MCF 10A (cell line): ENCODE measurements around the gene EIF2S2. TPM values are rescaled to one million over a fixed set of nuclear protein-coding genes. Genes with fewer than 3 reads are reported as not detected.
"Not testable (repeated sequence)": the region's sequence is repeated elsewhere in the genome, so short reads cannot be mapped to it uniquely, and the experiment has no call there.

Source experiments
- BruUV-seq: library from RNA; stranded (reverse); fragments of 400-500 nt; replicated peaks from 2 replicates; lab custom pipeline; 2021; lab: Mats Ljungman, UMichigan
- CTCF ChIA-PET: fragments of 300-600 bp; sonication (Branson Sonifier 250); formaldehyde crosslinking; extraction: SDS; loops from one replicate; lab custom pipeline; 2021; ENCODE audit warnings: antibody characterized with exemption, inconsistent platforms; lab: Yijun Ruan, JAX
- POLR2A ChIA-PET: fragments of 300-600, 350-650 bp; sonication (Branson Sonifier 250); formaldehyde crosslinking; extraction: SDS; loops from one replicate; lab custom pipeline; 2020; ENCODE audit warnings: antibody characterized with exemption, inconsistent platforms; lab: Yijun Ruan, JAX
- DNase-seq: peaks from one replicate; pipeline ENCODE4 v3.0.0-alpha.2; 2018; ENCODE audit not compliant: unreplicated experiment
- H3K27ac Mint-ChIP-seq: one replicate; pipeline ENCODE4 v1.8.0; 2022; ENCODE audit warnings: mild to moderate bottlenecking, low read depth, mixed read lengths; ENCODE audit not compliant: unreplicated experiment
- H3K27me3 Mint-ChIP-seq: one replicate; pipeline ENCODE4 v1.8.0; 2022; ENCODE audit warnings: mixed read lengths; ENCODE audit not compliant: insufficient read depth, unreplicated experiment
- H3K36me3 Mint-ChIP-seq: one replicate; pipeline ENCODE4 v1.8.0; 2022; ENCODE audit warnings: mild to moderate bottlenecking, moderate library complexity, mixed read lengths; ENCODE audit not compliant: insufficient read depth, unreplicated experiment
- H3K4me1 Mint-ChIP-seq: one replicate; pipeline ENCODE4 v1.8.0; 2022; ENCODE audit warnings: mixed read lengths; ENCODE audit not compliant: insufficient read depth, unreplicated experiment
- H3K4me3 Mint-ChIP-seq: one replicate; pipeline ENCODE4 v1.8.0; 2022; ENCODE audit warnings: mild to moderate bottlenecking, moderate library complexity, mixed read lengths; ENCODE audit not compliant: unreplicated experiment
- H3K9me3 Mint-ChIP-seq: one replicate; pipeline ENCODE4 v1.8.0; 2022; ENCODE audit warnings: mixed read lengths; ENCODE audit not compliant: unreplicated experiment
- CTCF ChIP-seq: fragments of 200-600 bp; IDR thresholded peaks from one replicate; pipeline ENCODE4 v1.8.0; 2022; ENCODE audit warnings: antibody characterized with exemption, mild to moderate bottlenecking; ENCODE audit not compliant: unreplicated experiment
- intact Hi-C: fragments of 100-400 bp; cut with micrococcal nuclease; formaldehyde crosslinking; loops from 2 replicates; pipeline ENCODE4 v1.14.1; 2022
- total RNA-seq: library from RNA; stranded (reverse); gene quantifications from 2 replicates; pipeline ENCODE4 v1.2.3, GENCODE V29; 2022

The EIF2S2 gene
- total RNA-seq, 1 experiment from 2014 or later: 191 TPM

GRCh38 chr20:34141293-34141692 is 29.2 kb upstream of the EIF2S2 start:
- no TSS peak for BruUV-seq
- H3K4me3 Mint-ChIP-seq: no peak overlapping the region
- intact Hi-C loops: no loop called here
- no peak for DNase-seq
- H3K36me3 Mint-ChIP-seq: no peaks in the 10 kb centered on the region
- H3K27me3 Mint-ChIP-seq: peaks cover 52% of the 10 kb centered on the region
- CTCF ChIA-PET: no interaction called here
- no peaks in the 10 kb centered on the region for H3K4me1 Mint-ChIP-seq
- POLR2A ChIA-PET: no interaction called here
- no peak overlapping the region for H3K27ac Mint-ChIP-seq
- no peak for TF ChIP-seq CTCF
- H3K9me3 Mint-ChIP-seq: no peaks in the 10 kb centered on the region

- intact Hi-C loops, CTCF ChIA-PET, POLR2A ChIA-PET, DNase-seq, BruUV-seq, H3K36me3 Mint-ChIP-seq, H3K27ac Mint-ChIP-seq, H3K4me1 Mint-ChIP-seq, H3K9me3 Mint-ChIP-seq, H3K4me3 Mint-ChIP-seq: not testable (repeated sequence)
- H3K27me3 Mint-ChIP-seq: peaks cover 46% of the 10 kb centered on the region
Observed at GRCh38 chr20:34135525-34136275, 23.7 kb upstream of the EIF2S2 start.

- H3K4me1 Mint-ChIP-seq, H3K4me3 Mint-ChIP-seq, DNase-seq, H3K27ac Mint-ChIP-seq, H3K36me3 Mint-ChIP-seq, BruUV-seq, CTCF ChIA-PET, POLR2A ChIA-PET, intact Hi-C loops, H3K9me3 Mint-ChIP-seq: not testable (repeated sequence)
- H3K27me3 Mint-ChIP-seq: peaks cover 31% of the 10 kb centered on the region
Observed at GRCh38 chr20:34133365-34133860, 21.4 kb upstream of the EIF2S2 start.

- H3K4me3 Mint-ChIP-seq, BruUV-seq, H3K36me3 Mint-ChIP-seq, intact Hi-C loops, H3K27ac Mint-ChIP-seq, CTCF ChIA-PET, H3K4me1 Mint-ChIP-seq, POLR2A ChIA-PET, DNase-seq, H3K9me3 Mint-ChIP-seq: not testable (repeated sequence)
- peaks cover 36% of the 10 kb centered on the region for H3K27me3 Mint-ChIP-seq
Observed at GRCh38 chr20:34132943-34133342, 20.9 kb upstream of the EIF2S2 start.

- DNase-seq, BruUV-seq, intact Hi-C loops, H3K4me3 Mint-ChIP-seq, POLR2A ChIA-PET, CTCF ChIA-PET, H3K9me3 Mint-ChIP-seq, H3K4me1 Mint-ChIP-seq, H3K36me3 Mint-ChIP-seq, H3K27ac Mint-ChIP-seq: not testable (repeated sequence)
- peaks cover 36% of the 10 kb centered on the region for H3K27me3 Mint-ChIP-seq
Observed at GRCh38 chr20:34132491-34132890, 20.4 kb upstream of the EIF2S2 start.

- Mint-ChIP-seq H3K27me3 (peaks cover 33% of the 10 kb centered on the region), H3K9me3 (no peaks in the 10 kb centered on the region), H3K4me3 (no peak overlapping the region), H3K27ac (no peak overlapping the region), H3K36me3 (no peaks in the 10 kb centered on the region), H3K4me1 (no peaks in the 10 kb centered on the region)
- no peak for DNase-seq
- ChIA-PET CTCF (interaction anchor here (0.6 to 1.6 kb wide), 2 partner anchors 63 to 1465 kb away, joined by 3 to 7 read pairs; no protein-coding TSS in a partner anchor), POLR2A (no interaction called here)
- TF ChIP-seq CTCF: no peak
- BruUV-seq: no TSS peak
- intact Hi-C loops: no loop called here
Observed at GRCh38 chr20:34131491-34131890, 19.4 kb upstream of the EIF2S2 start.
